IMR-90 (cell line): ENCODE data around the gene RBPJL. TPM values are rescaled to one million over a fixed set of nuclear protein-coding genes. Genes with fewer than 3 reads are reported as not detected.

ENCODE experiments used
- ATAC-seq: fragments of 200-7000 bp; cut with Tn5 transposase; 2 replicates; pipeline ENCODE4 v1.9.1; 2020; ENCODE audit warnings: low read depth, mild to moderate bottlenecking, moderate library complexity
- BruUV-seq: library from RNA; stranded (reverse); fragments of 400-500 nt; replicated peaks from 2 replicates; lab custom pipeline; 2021; lab: Mats Ljungman, UMichigan
- CTCF ChIA-PET: fragments of 300-600 bp; formaldehyde crosslinking; extraction: SDS; loops from one replicate; lab custom pipeline; 2021; ENCODE audit warnings: antibody characterized with exemption; lab: Yijun Ruan, JAX
- POLR2A ChIA-PET: fragments of 300-600 bp; sonication (Branson Sonifier 250); formaldehyde crosslinking; loops from one replicate; lab custom pipeline; 2022; ENCODE audit warnings: antibody characterized with exemption; ENCODE audit not compliant: unreplicated experiment; lab: Charles Lee
- DNase-seq: peaks from one replicate; pipeline ENCODE4 v3.0.0; 2013
- H2AFZ ChIP-seq: replicated peaks from 2 replicates; pipeline ENCODE3; 2013; ENCODE audit warnings: low read length, mild to moderate bottlenecking; ENCODE audit not compliant: poor library complexity
- H2AK5ac ChIP-seq: 2 replicates; pipeline ENCODE4 v1.6.1; 2013; ENCODE audit warnings: low read depth, low read length, inconsistent platforms
- H2AK9ac ChIP-seq: replicated peaks from 2 replicates; pipeline ENCODE3; 2013; ENCODE audit warnings: mild to moderate bottlenecking, low read depth, low read length, moderate library complexity; ENCODE audit not compliant: poor library complexity
- H2BK120ac ChIP-seq: 2 replicates; pipeline ENCODE4 v1.6.1; 2013; ENCODE audit warnings: low read depth, low read length, inconsistent platforms
- H2BK15ac ChIP-seq: 3 replicates; pipeline ENCODE4 v1.6.1; 2013; ENCODE audit warnings: low read depth, low read length, inconsistent platforms
- H2BK20ac ChIP-seq: 2 replicates; pipeline ENCODE4 v1.6.1; 2013; ENCODE audit warnings: low read depth, mild to moderate bottlenecking, inconsistent platforms, low read length, moderate library complexity
- H2BK5ac ChIP-seq: 2 replicates; pipeline ENCODE4 v1.6.1; 2013; ENCODE audit warnings: mild to moderate bottlenecking, low read depth, low read length, inconsistent platforms; ENCODE audit not compliant: poor library complexity, severe bottlenecking
- H3K14ac ChIP-seq: replicated peaks from 2 replicates; pipeline ENCODE4 v1.6.1; 2013; ENCODE audit warnings: low read depth, low read length, inconsistent platforms
- H3K18ac ChIP-seq: 2 replicates; pipeline ENCODE4 v1.6.1; 2013; ENCODE audit warnings: low read depth, low read length, control low read depth
- H3K23ac ChIP-seq: 2 replicates; pipeline ENCODE4 v1.6.1; 2013; ENCODE audit warnings: low read depth, low read length, inconsistent platforms
- H3K27ac ChIP-seq: 2 replicates; pipeline ENCODE4 v1.5.1; 2013; ENCODE audit warnings: mild to moderate bottlenecking, control low read depth, low read length; ENCODE audit not compliant: insufficient read depth
- H3K27me3 ChIP-seq: 2 replicates; pipeline ENCODE4 v1.6.1; 2013; ENCODE audit warnings: low read length; ENCODE audit not compliant: control insufficient read depth, insufficient read depth
- H3K36me3 ChIP-seq: 2 replicates; pipeline ENCODE4 v1.6.1; 2013; ENCODE audit warnings: low read length, mixed read lengths; ENCODE audit not compliant: control insufficient read depth, insufficient read depth
- H3K4ac ChIP-seq: 2 replicates; pipeline ENCODE4 v1.6.1; 2013; ENCODE audit warnings: low read depth, low read length, inconsistent platforms
- H3K4me1 ChIP-seq: 2 replicates; pipeline ENCODE4 v1.6.1; 2013; ENCODE audit warnings: low read length, mixed read lengths; ENCODE audit not compliant: control insufficient read depth, insufficient read depth
- H3K4me2 ChIP-seq: 2 replicates; pipeline ENCODE4 v1.6.1; 2013; ENCODE audit warnings: low read depth, mild to moderate bottlenecking, control low read depth, low read length, moderate library complexity
- H3K4me3 ChIP-seq: 2 replicates; pipeline ENCODE4 v1.5.1; 2013; ENCODE audit warnings: low read depth, mild to moderate bottlenecking, control low read depth, low read length, moderate library complexity; ENCODE audit not compliant: insufficient read depth
- H3K56ac ChIP-seq: 2 replicates; pipeline ENCODE4 v1.6.1; 2013; ENCODE audit warnings: low read length, inconsistent platforms; ENCODE audit not compliant: insufficient read depth; ENCODE audit errors: extremely low read depth
- H3K79me1 ChIP-seq, 2 experiments: 2 replicates each; pipeline ENCODE4 v1.6.1; 2013; ENCODE audit warnings: low read length in 2 of 2, inconsistent platforms in 1 of 2, low read depth in 1 of 2
- H3K9ac ChIP-seq: 2 replicates; pipeline ENCODE4 v1.6.1; 2013; ENCODE audit warnings: low read depth, low read length, control low read depth
- H3K9me1 ChIP-seq: 2 replicates; pipeline ENCODE4 v1.6.1; 2013; ENCODE audit warnings: low read length, inconsistent platforms; ENCODE audit not compliant: insufficient read depth
- H3K9me3 ChIP-seq: 2 replicates; pipeline ENCODE4 v1.6.1; 2013; ENCODE audit warnings: low read length; ENCODE audit not compliant: control insufficient read depth, insufficient read depth
- H4K20me1 ChIP-seq: 2 replicates; pipeline ENCODE4 v1.6.1; 2013; ENCODE audit warnings: low read length, inconsistent platforms; ENCODE audit not compliant: insufficient read depth
- H4K5ac ChIP-seq: 2 replicates; pipeline ENCODE4 v1.6.1; 2013; ENCODE audit warnings: mild to moderate bottlenecking, low read depth, low read length, control low read depth
- H4K8ac ChIP-seq, 2 experiments: 2 replicates each; pipeline ENCODE4 v1.6.1; 2013; ENCODE audit warnings: low read depth in 2 of 2, low read length in 2 of 2, control low read depth in 1 of 2, inconsistent platforms in 1 of 2
- H4K91ac ChIP-seq: 2 replicates; pipeline ENCODE4 v1.6.1; 2013; ENCODE audit warnings: low read depth, low read length, inconsistent platforms; ENCODE audit not compliant: insufficient read depth
- BHLHE40 ChIP-seq: fragments of 150-350 bp; IDR thresholded peaks from 2 replicates; pipeline ENCODE4 v1.6.1; 2016; ENCODE audit warnings: mild to moderate bottlenecking, low read depth, low read length
- CEBPB ChIP-seq: IDR thresholded peaks from 2 replicates; pipeline ENCODE4 v1.6.1; 2012; ENCODE audit warnings: low read depth, low read length, improper control_type of control experiment
- CHD1 ChIP-seq: IDR thresholded peaks from 2 replicates; pipeline ENCODE4 v1.6.1; 2012; ENCODE audit warnings: low read depth, low read length, improper control_type of control experiment
- CTCF ChIP-seq: conservative IDR thresholded peaks from 2 replicates; pipeline ENCODE4 v1.5.1; 2012; ENCODE audit warnings: mild to moderate bottlenecking, low read depth, low read length, improper control_type of control experiment
- ELK1 ChIP-seq: fragments of 150-350 bp; IDR thresholded peaks from 2 replicates; pipeline ENCODE4 v1.6.1; 2016; ENCODE audit warnings: low read depth, mild to moderate bottlenecking, low read length, moderate library complexity, borderline replicate concordance
- FOS ChIP-seq: fragments of 150-350 bp; IDR thresholded peaks from 2 replicates; pipeline ENCODE4 v1.6.1; 2016; ENCODE audit warnings: low read depth, low read length
- MAFK ChIP-seq: IDR thresholded peaks from 2 replicates; pipeline ENCODE4 v1.6.1; 2012; ENCODE audit warnings: low read depth, low read length, improper control_type of control experiment
- MAZ ChIP-seq: IDR thresholded peaks from 2 replicates; pipeline ENCODE4 v1.6.1; 2012; ENCODE audit warnings: low read depth, mild to moderate bottlenecking, low read length, improper control_type of control experiment, moderate library complexity, borderline replicate concordance
- MXI1 ChIP-seq: IDR thresholded peaks from 2 replicates; pipeline ENCODE4 v1.6.1; 2012; ENCODE audit warnings: low read depth, mild to moderate bottlenecking, low read length, moderate library complexity, borderline replicate concordance
- NFE2L2 ChIP-seq: fragments of 150-350 bp; IDR thresholded peaks from 2 replicates; pipeline ENCODE4 v1.6.1; 2016; ENCODE audit warnings: low read depth, mild to moderate bottlenecking, low read length
- POLR2A ChIP-seq: IDR thresholded peaks from 2 replicates; pipeline ENCODE4 v1.6.1; 2012; ENCODE audit warnings: mild to moderate bottlenecking, low read depth, low read length
- RAD21 ChIP-seq: IDR thresholded peaks from 2 replicates; pipeline ENCODE4 v1.6.1; 2012; ENCODE audit warnings: low read length, improper control_type of control experiment
- RCOR1 ChIP-seq: IDR thresholded peaks from 2 replicates; pipeline ENCODE4 v1.6.1; 2012; ENCODE audit warnings: mild to moderate bottlenecking, low read length, improper control_type of control experiment; ENCODE audit not compliant: insufficient replicate concordance
- RFX5 ChIP-seq: IDR thresholded peaks from 2 replicates; pipeline ENCODE4 v1.8.0; 2012; ENCODE audit warnings: low read depth, mild to moderate bottlenecking, low read length, moderate library complexity
- SMC3 ChIP-seq: fragments of 150-350 bp; IDR thresholded peaks from 2 replicates; pipeline ENCODE4 v1.6.1; 2016; ENCODE audit warnings: low read depth, mild to moderate bottlenecking, antibody characterized with exemption, low read length, moderate library complexity
- USF2 ChIP-seq: fragments of 150-350 bp; IDR thresholded peaks from 2 replicates; pipeline ENCODE4 v1.6.1; 2017; ENCODE audit warnings: mild to moderate bottlenecking, antibody characterized with exemption, low read length, low read depth
- WGBS, 2 experiments: methylation state at CpG; one replicate each; pipeline versions ENCODE4 v1.1.5 to v1.1.7; 2013; ENCODE audit warnings: missing lambda C conversion rate in 2 of 2; ENCODE audit not compliant: insufficient read length in 1 of 2; ENCODE audit errors: extremely low coverage in 2 of 2; 5-methylcytosine and 5-hydroxymethylcytosine counted together
- dilution Hi-C: fragments of 300-500 bp; cut with HindIII; formaldehyde crosslinking; loops from one replicate; pipeline ENCODE4 v1.14.3; 2018; ENCODE audit warnings: low sequenced_read_pairs; ENCODE audit not compliant: unreplicated experiment
- in situ Hi-C: fragments of 300-500 bp; cut with MboI; formaldehyde crosslinking; loops from 3 replicates; pipeline ENCODE4 v1.14.3; 2019; ENCODE audit warnings: low sequenced_read_pairs, inconsistent platforms, mixed read lengths
- intact Hi-C: fragments of 100-400 bp; cut with micrococcal nuclease; formaldehyde crosslinking; loops from 2 replicates; pipeline ENCODE4 v1.10.0; 2022
- polyA plus RNA-seq, 3 experiments: library from polyadenylated mRNA; depleted of rRNA; stranded (reverse); fragments of >200 nt; gene quantifications; 2 replicates each; pipeline ENCODE4 v1.2.3, GENCODE V29; 2012; ENCODE audit warnings: low replicate concordance in 1 of 3
- total RNA-seq: library from RNA; depleted of rRNA; stranded (reverse); fragments of >200 nt; gene quantifications from 2 replicates; pipeline ENCODE4 v1.2.3, GENCODE V29; 2012

RBPJL gene
- total and polyA plus RNA-seq, 2 of the 4 experiments (the other 2 are of a cell fraction) = not detected

GRCh38 chr20:45292343-45292742 is 14.3 kb upstream of the RBPJL start:
- no TSS peak for BruUV-seq
- H3K4me2 ChIP-seq = no peak overlapping the region

More at GRCh38 chr20:45292343-45292742, 14.3 kb upstream of the RBPJL start:
- no peaks in the 10 kb centered on the region for H4K20me1 ChIP-seq
- no peak overlapping the region for H3K14ac ChIP-seq
- DNase-seq = no peak
- H3K27me3 ChIP-seq = peaks cover 23% of the 10 kb centered on the region
- H3K4ac ChIP-seq = no peak overlapping the region
- CTCF ChIA-PET = interaction anchor here (1.4 to 3.1 kb wide), 3 partner anchors 20 to 479 kb away, joined by 5 to 19 read pairs (median 11); no protein-coding TSS in a partner anchor
- no peak overlapping the region for H3K27ac ChIP-seq
- H3K36me3 ChIP-seq = no peaks in the 10 kb centered on the region
- no peak overlapping the region for H3K9ac ChIP-seq
- no peak overlapping the region for H3K56ac ChIP-seq
- H4K5ac ChIP-seq = no peak overlapping the region
- no peak overlapping the region for H2BK120ac ChIP-seq
- no peak overlapping the region for H2AK5ac ChIP-seq
- no peak for ATAC-seq
- no peaks in the 10 kb centered on the region for H3K4me1 ChIP-seq
- TF ChIP-seq USF2 (no peak), ELK1 (no peak), MAFK (no peak), CEBPB (no peak), FOS (no peak), MXI1 (no peak), SMC3 (no peak), RFX5 (no peak), NFE2L2 (no peak), MAZ (no peak), CTCF (no peak), RCOR1 (no peak), RAD21 (no peak), BHLHE40 (no peak), POLR2A (no peak), CHD1 (no peak)
- intact Hi-C loops = loop anchor here (5.0 kb wide), 1 partner anchor 545 kb away; the partner anchor contains the start of gene KCNK15
- no peak overlapping the region for H3K23ac ChIP-seq
- H3K9me1 ChIP-seq = no peaks in the 10 kb centered on the region
- H2BK20ac ChIP-seq = no peak overlapping the region
- no peak overlapping the region for H3K18ac ChIP-seq
- H2AFZ ChIP-seq = no peak overlapping the region
- H4K91ac ChIP-seq = no peak overlapping the region
- no peak overlapping the region for H2BK5ac ChIP-seq
- POLR2A ChIA-PET = no interaction called here
- in situ Hi-C loops = loop anchor here (25.0 kb wide), 1 partner anchor 180 kb away; the partner anchor contains the start of genes KCNS1, WFDC12 and WFDC5
- H2BK15ac ChIP-seq = no peak overlapping the region
- H4K8ac ChIP-seq = no peak overlapping the region
- WGBS, 2 experiments = no CpG with 5 or more reads among the region's 2 CpGs
- dilution Hi-C loops = no loop called here
- H3K4me3 ChIP-seq = no peak overlapping the region
- H2AK9ac ChIP-seq = no peak overlapping the region
- H3K9me3 ChIP-seq = no peaks in the 10 kb centered on the region; the same call in 1 of the 2 replicates
- H3K79me1 ChIP-seq = no peaks in the 10 kb centered on the region
